HEK293T (cell line): Measurements from ENCODE around the gene GPR75.

Experiments
- ARNT ChIP-seq: fragments of 450-650 bp; IDR thresholded peaks from 2 replicates; pipeline ENCODE4 v1.6.1; 2017; ENCODE audit warnings: mild to moderate bottlenecking
- BHLHE40 ChIP-seq: fragments of 450-650 bp; IDR thresholded peaks from 2 replicates; pipeline ENCODE4 v1.6.1; 2016; ENCODE audit warnings: mild to moderate bottlenecking, moderate library complexity, borderline replicate concordance
- ELF4 ChIP-seq: fragments of 450-650 bp; IDR thresholded peaks from 2 replicates; pipeline ENCODE4 v1.6.1; 2017; ENCODE audit warnings: antibody characterized with exemption
- FOXA1 ChIP-seq: fragments of 450-650 bp; IDR thresholded peaks from 2 replicates; pipeline ENCODE4 v1.6.1; 2016; ENCODE audit warnings: mild to moderate bottlenecking
- FOXK2 ChIP-seq: fragments of 450-650 bp; IDR thresholded peaks from 2 replicates; pipeline ENCODE4 v1.6.1; 2016; ENCODE audit warnings: mild to moderate bottlenecking
- FOXM1 ChIP-seq: fragments of 450-650 bp; IDR thresholded peaks from 2 replicates; pipeline ENCODE4 v1.6.1; 2017; ENCODE audit warnings: mild to moderate bottlenecking, borderline replicate concordance
- HDGF ChIP-seq: fragments of 450-650 bp; IDR thresholded peaks from 2 replicates; pipeline ENCODE4 v1.6.1; 2017; ENCODE audit warnings: antibody characterized with exemption, borderline replicate concordance
- L3MBTL2 ChIP-seq: fragments of 450-650 bp; conservative IDR thresholded peaks from 2 replicates; pipeline ENCODE4 v1.6.1; 2016; ENCODE audit warnings: mild to moderate bottlenecking
- LEF1 ChIP-seq: fragments of 450-650 bp; IDR thresholded peaks from 2 replicates; pipeline ENCODE4 v1.6.1; 2017; ENCODE audit warnings: mild to moderate bottlenecking, borderline replicate concordance
- NFRKB ChIP-seq: fragments of 450-650 bp; IDR thresholded peaks from 2 replicates; pipeline ENCODE4 v1.6.1; 2016; ENCODE audit warnings: mild to moderate bottlenecking, moderate library complexity
- SP1 ChIP-seq: fragments of 450-650 bp; IDR thresholded peaks from 2 replicates; pipeline ENCODE4 v1.6.1; 2017
- SUZ12 ChIP-seq: fragments of 450-650 bp; IDR thresholded peaks from 2 replicates; pipeline ENCODE4 v1.6.1; 2016; ENCODE audit warnings: mild to moderate bottlenecking
- ZNF384 ChIP-seq: fragments of 450-650 bp; IDR thresholded peaks from 2 replicates; pipeline ENCODE4 v1.6.1; 2016

- TF ChIP-seq ZNF384 (no peak), L3MBTL2 (no peak), SP1 (no peak), BHLHE40 (no peak), NFRKB (no peak), FOXA1 (no peak), FOXM1 (no peak), ELF4 (no peak), LEF1 (no peak), SUZ12 (no peak), ARNT (no peak), FOXK2 (no peak), HDGF (no peak)
These were observed 32.2 kb downstream of the GPR75 start for GRCh38 chr2:53827398-53828175.
